Globus pallidus (tissue), 1 donor: ENCODE measurements around the gene MANF.

Experiments used
- DNase-seq: peaks from one replicate; pipeline ENCODE4 v3.0.0-alpha.2; 2015; ENCODE audit warnings: low spot score

The MANF gene

GRCh38 chr3:51436998-51437639 is 52.0 kb downstream of the MANF start:
- no peak for DNase-seq
